ENCODE data around the gene PLD4. TPM values are rescaled to one million over a fixed set of nuclear protein-coding genes. Genes with fewer than 3 reads are reported as not detected.

PLD4 gene
- total and polyA plus RNA-seq, 9 of the 15 experiments (the other 6 are each of a cell fraction or from before 2014, with no cell fraction given), result 0.18 to 0.24 TPM; not detected in 7

DNA sequence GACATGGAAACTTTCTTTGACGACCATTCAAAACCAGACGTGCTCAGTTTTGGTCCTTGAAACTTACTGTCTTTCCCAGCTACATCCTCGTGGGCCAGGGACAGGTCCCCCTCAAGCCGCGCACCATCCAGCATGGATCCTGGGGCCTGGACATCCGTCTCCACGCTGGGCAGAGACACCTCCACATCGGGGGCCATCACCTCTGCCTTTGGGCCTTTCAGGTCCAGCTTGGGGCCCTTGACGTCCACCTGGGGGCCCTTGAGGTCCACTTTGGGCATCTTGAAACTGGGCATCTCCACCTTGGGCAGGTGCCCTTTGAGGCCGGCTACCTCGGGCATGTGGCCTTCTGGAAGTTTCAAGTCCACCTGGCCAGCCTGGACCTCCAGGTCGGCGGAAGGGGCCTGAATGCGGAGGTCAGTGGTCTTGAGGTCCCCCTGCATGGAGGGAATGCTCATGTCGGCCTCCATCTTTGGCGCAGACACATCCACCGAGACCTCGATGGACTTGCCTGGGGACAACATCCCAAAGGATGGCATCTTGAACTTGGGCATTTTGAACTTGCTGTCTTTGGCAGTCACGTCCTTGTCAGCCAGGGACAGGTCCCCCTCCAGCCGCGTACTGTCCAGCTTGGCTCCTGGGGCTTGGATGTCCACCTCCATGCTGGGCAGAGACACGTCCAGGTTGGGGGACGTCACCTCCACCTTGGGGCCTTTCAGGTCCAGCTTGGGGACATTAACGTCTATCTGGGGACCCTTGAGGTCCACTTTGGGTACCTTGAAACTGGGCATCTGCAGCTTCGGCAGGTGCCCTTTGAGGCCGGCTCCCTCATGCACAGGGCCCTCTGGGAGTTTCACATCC, 17.1 kb downstream of the PLD4 start (continued):
- TF ChIP-seq RBM14 (IDR thresholded peaks at IDR 0.05; ENCODE audit: borderline replicate concordance, insufficient read depth, low read depth, low read length), result no peak
- no peak for TF ChIP-seq RBM15 (IDR thresholded peaks at IDR 0.05; ENCODE audit: insufficient read depth, low read length)
- no peak for TF ChIP-seq PHF8 (IDR thresholded peaks at IDR 0.05; ENCODE audit: borderline replicate concordance, low read length)
- no peak for TF ChIP-seq FIP1L1 (IDR thresholded peaks at IDR 0.05; ENCODE audit: low read depth, low read length, poor library complexity, severe bottlenecking)
- TF ChIP-seq DACH1 (IDR thresholded peaks at IDR 0.05; ENCODE audit: partially characterized antibody), result no peak

DNA sequence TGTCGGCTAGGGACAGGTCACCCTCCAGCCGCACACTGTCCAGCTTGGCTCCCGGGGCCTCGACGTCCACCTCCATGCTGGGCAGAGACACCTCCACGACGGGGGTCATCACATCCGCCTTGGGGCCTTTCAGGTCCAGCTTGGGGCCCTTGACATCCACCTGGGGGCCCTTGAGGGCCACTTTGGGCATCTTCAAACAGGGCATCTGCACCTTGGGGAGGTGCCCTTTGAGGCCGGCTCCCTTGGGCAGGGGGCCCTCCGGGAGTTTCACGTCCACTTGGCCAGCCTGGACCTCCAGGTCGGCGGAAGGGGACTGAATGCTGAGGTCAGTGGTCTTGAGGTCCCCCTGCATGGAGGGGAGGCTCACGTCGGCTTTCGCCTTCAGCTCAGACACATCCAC, 17.9 kb downstream of the PLD4 start:
- intact Hi-C loops (cut with micrococcal nuclease), result no loop called here
- WGBS (ENCODE audit: insufficient coverage, low coverage, missing lambda C conversion rate), result 33% methylated on average over 10 of the region's 16 CpGs
- no peak for TF ChIP-seq BHLHE40 (IDR thresholded peaks at IDR 0.05; ENCODE audit: low read length)
- TF ChIP-seq ZBTB17 (CRISPR knock-in tag; IDR thresholded peaks at IDR 0.05), result no peak
- TF ChIP-seq CAMTA2 (CRISPR knock-in tag; conservative IDR thresholded peaks at IDR 0.05), result no peak
- no peak for TF ChIP-seq ZNF175 (CRISPR knock-in tag; IDR thresholded peaks at IDR 0.05; ENCODE audit: low read depth)
- no peak for TF ChIP-seq RBM39 (optimal IDR thresholded peaks at IDR 0.05; ENCODE audit: low read depth, low read length)
- TF ChIP-seq, protein P1, sequence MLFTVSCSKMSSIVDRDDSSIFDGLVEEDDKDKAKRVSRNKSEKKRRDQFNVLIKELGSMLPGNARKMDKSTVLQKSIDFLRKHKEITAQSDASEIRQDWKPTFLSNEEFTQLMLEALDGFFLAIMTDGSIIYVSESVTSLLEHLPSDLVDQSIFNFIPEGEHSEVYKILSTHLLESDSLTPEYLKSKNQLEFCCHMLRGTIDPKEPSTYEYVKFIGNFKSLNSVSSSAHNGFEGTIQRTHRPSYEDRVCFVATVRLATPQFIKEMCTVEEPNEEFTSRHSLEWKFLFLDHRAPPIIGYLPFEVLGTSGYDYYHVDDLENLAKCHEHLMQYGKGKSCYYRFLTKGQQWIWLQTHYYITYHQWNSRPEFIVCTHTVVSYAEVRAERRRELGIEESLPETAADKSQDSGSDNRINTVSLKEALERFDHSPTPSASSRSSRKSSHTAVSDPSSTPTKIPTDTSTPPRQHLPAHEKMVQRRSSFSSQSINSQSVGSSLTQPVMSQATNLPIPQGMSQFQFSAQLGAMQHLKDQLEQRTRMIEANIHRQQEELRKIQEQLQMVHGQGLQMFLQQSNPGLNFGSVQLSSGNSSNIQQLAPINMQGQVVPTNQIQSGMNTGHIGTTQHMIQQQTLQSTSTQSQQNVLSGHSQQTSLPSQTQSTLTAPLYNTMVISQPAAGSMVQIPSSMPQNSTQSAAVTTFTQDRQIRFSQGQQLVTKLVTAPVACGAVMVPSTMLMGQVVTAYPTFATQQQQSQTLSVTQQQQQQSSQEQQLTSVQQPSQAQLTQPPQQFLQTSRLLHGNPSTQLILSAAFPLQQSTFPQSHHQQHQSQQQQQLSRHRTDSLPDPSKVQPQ (CRISPR knock-in tag; IDR thresholded peaks at IDR 0.05; ENCODE audit: borderline replicate concordance), result no peak

More for the DNA sequence above, 17.9 kb downstream of the PLD4 start:
- POLR2A ChIA-PET, result interaction anchor here (0.6 kb wide), 1 partner anchor 234 kb away, joined by 3 read pairs; no protein-coding TSS in a partner anchor
- Histone ChIP-seq H4K20me1 (replicated peaks; ENCODE audit: control insufficient read depth, insufficient read depth, low read length) (no peaks in the 10 kb centered on the region; the same call in 1 of the 2 replicates), H3K4me1 (replicated peaks in 1 of 2; ENCODE audit: control insufficient read depth in 2 of 2, insufficient read depth in 2 of 2, low read length in 2 of 2) (no peaks in the 10 kb centered on the region; a peak in 1 of 5 replicates), H3K9ac (ENCODE audit: insufficient read depth in 1 of 2, low read depth in 2 of 2, low read length in 2 of 2) (no peak overlapping the region), H3K9me1 (ENCODE audit: control insufficient read depth, insufficient read depth, low read length) (no peaks in the 10 kb centered on the region), H3K27ac (ENCODE audit: extremely low read depth, low read depth, low read length) (no peak overlapping the region), H3K79me2 (ENCODE audit: control insufficient read depth, insufficient read depth, low read length) (no peaks in the 10 kb centered on the region), H3K9me3 (replicated peaks; ENCODE audit: control insufficient read depth, insufficient read depth, low read depth, low read length) (no peaks in the 10 kb centered on the region), H3K27me3 (ENCODE audit: control insufficient read depth in 2 of 2, insufficient read depth in 2 of 2, low read length in 2 of 2) (peaks cover 7 to 56% of the 10 kb centered on the region in 2 experiments; a peak in 4 of 5 replicates), H2AFZ (ENCODE audit: low read depth, low read length) (no peak overlapping the region), H3K36me3 (ENCODE audit: control insufficient read depth, insufficient read depth, low read length) (no peaks in the 10 kb centered on the region), H3K4me3 (no peak overlapping the region), H3K4me2 (ENCODE audit: insufficient read depth, low read length) (no peak overlapping the region)
- DNase-seq (ENCODE audit: extremely low read depth in 1 of 4, low spot score in 3 of 4) (no peak), FAIRE-seq (no peak), ATAC-seq (no peak)
- in situ Hi-C loops (cut with MboI), result no loop called here
- BruUV-seq (replicated peaks), result no TSS peak
- CTCF ChIA-PET (ENCODE audit: low intra/inter-chr PET ratio), result no interaction called here
